Esophagus muscularis mucosa (tissue), 4 donors: ENCODE data around the gene RANBP3.

Experiments used
- CTCF ChIP-seq, 3 experiments: fragments of 200-600 bp in 2 of 3; fragments of 450-650 bp in 1 of 3; sonication (generic) in 2 of 3; IDR thresholded peaks; one replicate each; pipeline ENCODE4 v1.5.1; 2017 to 2019; ENCODE audit warnings: antibody characterized with exemption in 3 of 3, mild to moderate bottlenecking in 2 of 3, moderate library complexity in 1 of 3
- EP300 ChIP-seq: sonication (generic); formaldehyde crosslinking; IDR thresholded peaks from one replicate; pipeline ENCODE4 v1.6.1; 2017; ENCODE audit warnings: antibody characterized with exemption
- POLR2A ChIP-seq: fragments of 450-650 bp; IDR thresholded peaks from one replicate; pipeline ENCODE4 v1.6.1; 2017; ENCODE audit warnings: antibody characterized with exemption, moderate library complexity, mild to moderate bottlenecking, low read depth
- POLR2AphosphoS5 ChIP-seq, 2 donors: sonication (generic); formaldehyde crosslinking; IDR thresholded peaks; one replicate each; pipeline ENCODE4 v1.6.1; 2017; ENCODE audit warnings: antibody characterized with exemption in 2 of 2

- TF ChIP-seq CTCF (IDR thresholded peaks at IDR 0.05) (no peak), POLR2A (no peak), POLR2AphosphoS5 (IDR thresholded peaks at IDR 0.05) (no peak), EP300 (no peak)
These were observed 33.9 kb upstream of the RANBP3 start for GRCh38 chr19:6011794-6012193.
